ENCODE results near the gene SPATA9.

DNA sequence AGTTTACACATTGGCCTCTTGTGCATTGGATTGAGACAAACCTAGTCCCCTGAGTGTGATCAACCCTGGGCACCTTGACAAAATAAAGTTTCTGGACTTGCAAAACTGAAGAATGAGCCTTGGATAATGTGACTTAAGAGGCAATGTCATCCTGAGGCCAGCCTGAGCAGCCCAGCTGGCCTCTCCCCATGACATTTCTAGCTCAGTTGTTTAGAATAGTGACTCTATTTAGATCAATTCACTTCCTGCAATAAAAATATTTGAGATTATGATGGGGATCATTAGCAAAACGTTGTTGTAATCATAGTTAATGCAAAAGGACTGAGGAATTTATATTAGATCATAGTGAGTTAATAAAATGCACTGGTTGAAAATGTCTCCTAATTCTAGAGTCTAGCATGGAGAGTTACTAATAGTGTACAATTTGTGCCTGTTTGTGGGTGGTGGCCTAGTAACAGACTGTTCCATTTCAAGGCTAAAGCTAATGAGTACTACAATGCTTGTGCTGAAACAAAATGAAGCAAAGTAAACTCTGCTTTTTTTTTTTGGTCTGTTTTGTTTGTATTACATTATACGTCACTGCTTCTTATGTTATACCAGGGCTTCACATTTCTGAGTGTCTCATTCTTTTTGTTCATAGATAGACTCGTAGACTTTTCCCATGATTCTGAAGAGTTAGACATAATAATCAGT lies 37.4 kb upstream of the SPATA9 start:
- TF ChIP-seq, protein P1, sequence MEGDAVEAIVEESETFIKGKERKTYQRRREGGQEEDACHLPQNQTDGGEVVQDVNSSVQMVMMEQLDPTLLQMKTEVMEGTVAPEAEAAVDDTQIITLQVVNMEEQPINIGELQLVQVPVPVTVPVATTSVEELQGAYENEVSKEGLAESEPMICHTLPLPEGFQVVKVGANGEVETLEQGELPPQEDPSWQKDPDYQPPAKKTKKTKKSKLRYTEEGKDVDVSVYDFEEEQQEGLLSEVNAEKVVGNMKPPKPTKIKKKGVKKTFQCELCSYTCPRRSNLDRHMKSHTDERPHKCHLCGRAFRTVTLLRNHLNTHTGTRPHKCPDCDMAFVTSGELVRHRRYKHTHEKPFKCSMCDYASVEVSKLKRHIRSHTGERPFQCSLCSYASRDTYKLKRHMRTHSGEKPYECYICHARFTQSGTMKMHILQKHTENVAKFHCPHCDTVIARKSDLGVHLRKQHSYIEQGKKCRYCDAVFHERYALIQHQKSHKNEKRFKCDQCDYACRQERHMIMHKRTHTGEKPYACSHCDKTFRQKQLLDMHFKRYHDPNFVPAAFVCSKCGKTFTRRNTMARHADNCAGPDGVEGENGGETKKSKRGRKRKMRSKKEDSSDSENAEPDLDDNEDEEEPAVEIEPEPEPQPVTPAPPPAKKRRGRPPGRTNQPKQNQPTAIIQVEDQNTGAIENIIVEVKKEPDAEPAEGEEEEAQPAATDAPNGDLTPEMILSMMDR (conservative IDR thresholded peaks at IDR 0.05 in 1 of 2, IDR thresholded peaks at IDR 0.05 in 1 of 2; ENCODE audit: extremely low read depth in 1 of 2, insufficient read depth in 1 of 2, low read depth in 1 of 2, low read length in 2 of 2), result no peak
- no peak for TF ChIP-seq EZH2 (IDR thresholded peaks at IDR 0.05; ENCODE audit: borderline replicate concordance, low read length)

Measured in mammary epithelial cell (primary cell).